RPMI8226 (cell line): ENCODE measurements around the gene GDI2.
"Not testable (repeated sequence)": the region's sequence is repeated elsewhere in the genome, so short reads cannot be mapped to it uniquely, and the experiment has no call there.

ENCODE experiments used
- DNase-seq: peaks from one replicate; pipeline ENCODE4 v3.0.0-alpha.2; 2015

The GDI2 gene

GRCh38 chr10:5813341-5814109 lies at the start of gene GDI2:
TSS of gene GDI2 (minus strand) at chr10:5813434. CDS start at chr10:5813258, 176 bp downstream.
- peak; percentile 98 for DNase-seq

- no peak for DNase-seq
Measured at GRCh38 chr10:5862360-5862961, 49.2 kb upstream of the GDI2 start.

- DNase-seq, result no peak
Measured at GRCh38 chr10:5860066-5860465, 46.8 kb upstream of the GDI2 start.

- no peak for DNase-seq
Measured at GRCh38 chr10:5858811-5859210, 45.6 kb upstream of the GDI2 start.

- DNase-seq, result no peak
Measured at GRCh38 chr10:5856701-5857004, 43.4 kb upstream of the GDI2 start.

GRCh38 chr10:5855979-5856700 lies 42.9 kb upstream of the GDI2 start:
- no peak for DNase-seq

- peak; percentile 0 for DNase-seq
Measured at GRCh38 chr10:5854131-5854475, 40.9 kb upstream of the GDI2 start.

- DNase-seq, result not testable (repeated sequence)
Measured at GRCh38 chr10:5846667-5847066, 33.4 kb upstream of the GDI2 start.

- DNase-seq, result no peak
Measured at GRCh38 chr10:5844345-5845055, 31.3 kb upstream of the GDI2 start.

GRCh38 chr10:5843686-5844344 lies 30.6 kb upstream of the GDI2 start:
- no peak for DNase-seq

GRCh38 chr10:5841965-5842364 lies 28.7 kb upstream of the GDI2 start:
- peak; percentile 0 for DNase-seq

GRCh38 chr10:5840314-5841307 lies 27.4 kb upstream of the GDI2 start:
- DNase-seq, result peak; percentile 11

GRCh38 chr10:5836181-5836580 lies 22.9 kb upstream of the GDI2 start:
- not testable (repeated sequence) for DNase-seq

GRCh38 chr10:5835446-5836095 lies 22.3 kb upstream of the GDI2 start:
- peak; percentile 1 for DNase-seq

- DNase-seq, result peak; percentile 2
Measured at GRCh38 chr10:5833814-5834213, 20.6 kb upstream of the GDI2 start.

GRCh38 chr10:5832946-5833345 lies 19.7 kb upstream of the GDI2 start:
- DNase-seq, result no peak

- no peak for DNase-seq
Measured at GRCh38 chr10:5831446-5831782, 18.2 kb upstream of the GDI2 start.

GRCh38 chr10:5830629-5831445 lies 17.6 kb upstream of the GDI2 start:
- DNase-seq, result no peak

- DNase-seq, result no peak
Measured at GRCh38 chr10:5829267-5829666, 16.0 kb upstream of the GDI2 start.

GRCh38 chr10:5828725-5829124 lies 15.5 kb upstream of the GDI2 start:
- no peak for DNase-seq
